ENCODE measurements around the gene R3HDM2.

R3HDM2 gene

GRCh38 chr12:57223191-57224165 lies 207.4 kb downstream of the R3HDM2 start:
- no peak overlapping the region for H3K4me3 ChIP-seq (ENCODE audit: low read length)
- DNase-seq (ENCODE audit: low read depth) = no peak
- TF ChIP-seq CTCF (conservative IDR thresholded peaks at IDR 0.05; ENCODE audit: low read length) = no peak

- no peak overlapping the region for H3K4me3 ChIP-seq (ENCODE audit: low read length)
- no peak for DNase-seq (ENCODE audit: low read depth)
- TF ChIP-seq CTCF (conservative IDR thresholded peaks at IDR 0.05; ENCODE audit: low read length) = no peak
Measured at GRCh38 chr12:57222286-57223190, 208.3 kb downstream of the R3HDM2 start.

- no peak for TF ChIP-seq CTCF (conservative IDR thresholded peaks at IDR 0.05; ENCODE audit: low read length)
Measured at GRCh38 chr12:57221169-57221917, 209.5 kb downstream of the R3HDM2 start.

GRCh38 chr12:57220770-57221168 lies 210.1 kb downstream of the R3HDM2 start:
- no peak for TF ChIP-seq CTCF (conservative IDR thresholded peaks at IDR 0.05; ENCODE audit: low read length)
- no peak for DNase-seq (ENCODE audit: low read depth)
- H3K4me3 ChIP-seq (ENCODE audit: low read length) = no peak overlapping the region

More at GRCh38 chr12:57221169-57221917, 209.5 kb downstream of the R3HDM2 start:
- no peak for DNase-seq (ENCODE audit: low read depth)
- H3K4me3 ChIP-seq (ENCODE audit: low read length) = no peak overlapping the region

GRCh38 chr12:57219993-57220754 lies 210.7 kb downstream of the R3HDM2 start:
- H3K4me3 ChIP-seq (ENCODE audit: low read length) = no peak overlapping the region
- no peak for DNase-seq (ENCODE audit: low read depth)
- no peak for TF ChIP-seq CTCF (conservative IDR thresholded peaks at IDR 0.05; ENCODE audit: low read length)

All from AG10803 (cell line).